T-helper 17 cell (primary cell): Measurements from ENCODE around the gene GPR31. TPM values are rescaled to one million over a fixed set of nuclear protein-coding genes. Genes with fewer than 3 reads are reported as not detected.

Experiments used
- ATAC-seq: fragments of 150-1000 bp; cut with Tn5 transposase; 2 replicates; pipeline ENCODE4 v1.10.0; 2021; ENCODE audit warnings: mild to moderate bottlenecking, moderate library complexity
- DNase-seq, 3 donors: peaks; one replicate each; pipeline versions ENCODE4 v3.0.0 to v3.0.0-alpha.2; 2020 to 2021
- H3K9me3 ChIP-seq: one replicate; pipeline ENCODE4 v1.7.0; 2013; ENCODE audit warnings: low read length, mild to moderate bottlenecking; ENCODE audit not compliant: control insufficient read depth, poor library complexity, severe bottlenecking
- H3K27ac Mint-ChIP-seq: one replicate; pipeline ENCODE4 v1.8.0; 2022; ENCODE audit warnings: mild to moderate bottlenecking, moderate library complexity, mixed read lengths
- H3K27me3 Mint-ChIP-seq: one replicate; pipeline ENCODE4 v1.8.0; 2022; ENCODE audit warnings: mixed read lengths
- H3K36me3 Mint-ChIP-seq: one replicate; pipeline ENCODE4 v1.8.0; 2022; ENCODE audit warnings: low read depth, mixed read lengths
- H3K4me1 Mint-ChIP-seq: one replicate; pipeline ENCODE4 v1.8.0; 2022; ENCODE audit warnings: mild to moderate bottlenecking, mixed read lengths
- H3K4me3 Mint-ChIP-seq: one replicate; pipeline ENCODE4 v1.8.0; 2022; ENCODE audit warnings: mild to moderate bottlenecking, moderate library complexity, mixed read lengths
- total RNA-seq, 4 donors: library from RNA in 2 of 4; stranded (reverse) in 2 of 4; gene quantifications; one replicate each; pipeline ENCODE4 v1.2.3 and lab custom pipeline; 2022 to 2026

The GPR31 gene
- total RNA-seq, 2 donors from 2014 or later, result not detected

GRCh38 chr6:167161851-167162467 lies 4.2 kb upstream of the GPR31 start:
- H3K36me3 Mint-ChIP-seq, result peaks cover 9% of the 10 kb centered on the region
- DNase-seq (no peak), ATAC-seq (no peak)
- H3K27me3 Mint-ChIP-seq, result peaks cover 4% of the 10 kb centered on the region
- no peak overlapping the region for H3K27ac Mint-ChIP-seq
- peaks cover 4% of the 10 kb centered on the region for H3K4me1 Mint-ChIP-seq
- no peaks in the 10 kb centered on the region for H3K9me3 ChIP-seq
- no peak overlapping the region for H3K4me3 Mint-ChIP-seq

- Mint-ChIP-seq H3K4me1 (peaks cover 17% of the 10 kb centered on the region), H3K27me3 (peaks cover 3% of the 10 kb centered on the region), H3K27ac (no peak overlapping the region), H3K4me3 (no peak overlapping the region), H3K36me3 (peaks cover 6% of the 10 kb centered on the region)
- no peaks in the 10 kb centered on the region for H3K9me3 ChIP-seq
- ATAC-seq (no peak), DNase-seq (no peak)
Measured at GRCh38 chr6:167157414-167157813, 366 bp downstream of the GPR31 start.

- no peaks in the 10 kb centered on the region for H3K9me3 ChIP-seq
- Mint-ChIP-seq H3K27me3 (no peaks in the 10 kb centered on the region), H3K36me3 (peaks cover 3% of the 10 kb centered on the region), H3K4me3 (no peak overlapping the region), H3K27ac (no peak overlapping the region), H3K4me1 (peaks cover 23% of the 10 kb centered on the region)
- ATAC-seq, result no peak
- no peak for DNase-seq
Measured at GRCh38 chr6:167154895-167155294, 2.9 kb downstream of the GPR31 start.

- peaks cover 23% of the 10 kb centered on the region for H3K4me1 Mint-ChIP-seq
- DNase-seq (no peak), ATAC-seq (no peak)
- peak overlapping the region; percentile 76 for H3K27ac Mint-ChIP-seq
- H3K4me3 Mint-ChIP-seq, result no peak overlapping the region
- H3K36me3 Mint-ChIP-seq, result peaks cover 5% of the 10 kb centered on the region
- no peaks in the 10 kb centered on the region for H3K9me3 ChIP-seq
- no peaks in the 10 kb centered on the region for H3K27me3 Mint-ChIP-seq
Measured at GRCh38 chr6:167154291-167154690, 3.5 kb downstream of the GPR31 start.

GRCh38 chr6:167153521-167153959 lies 4.2 kb downstream of the GPR31 start:
- no peaks in the 10 kb centered on the region for H3K9me3 ChIP-seq
- ATAC-seq (peak; percentile 45), DNase-seq (no peak)
- peak overlapping the region; percentile 76 for H3K27ac Mint-ChIP-seq
- H3K36me3 Mint-ChIP-seq, result peaks cover 2% of the 10 kb centered on the region
- no peaks in the 10 kb centered on the region for H3K27me3 Mint-ChIP-seq
- peaks cover 23% of the 10 kb centered on the region for H3K4me1 Mint-ChIP-seq
- peak overlapping the region; percentile 81 for H3K4me3 Mint-ChIP-seq

- no peak for DNase-seq
- Mint-ChIP-seq H3K27ac (peak overlapping the region; percentile 76), H3K27me3 (no peaks in the 10 kb centered on the region), H3K36me3 (peaks cover 2% of the 10 kb centered on the region), H3K4me1 (peaks cover 23% of the 10 kb centered on the region), H3K4me3 (peak overlapping the region; percentile 81)
- no peaks in the 10 kb centered on the region for H3K9me3 ChIP-seq
- ATAC-seq, result peak; percentile 44
Measured at GRCh38 chr6:167152862-167153261, 4.9 kb downstream of the GPR31 start.

GRCh38 chr6:167151648-167152047 lies 6.1 kb downstream of the GPR31 start:
- H3K27me3 Mint-ChIP-seq, result no peaks in the 10 kb centered on the region
- H3K27ac Mint-ChIP-seq, result peak overlapping the region; percentile 1
- no peak overlapping the region for H3K4me3 Mint-ChIP-seq
- peaks cover 25% of the 10 kb centered on the region for H3K4me1 Mint-ChIP-seq
- DNase-seq (no peak), ATAC-seq (no peak)
- peaks cover 2% of the 10 kb centered on the region for H3K36me3 Mint-ChIP-seq
- H3K9me3 ChIP-seq, result no peaks in the 10 kb centered on the region

GRCh38 chr6:167150941-167151549 lies 6.7 kb downstream of the GPR31 start:
- ATAC-seq, result peak; percentile 48
- H3K27me3 Mint-ChIP-seq, result no peaks in the 10 kb centered on the region
- peak overlapping the region; percentile 1 for H3K27ac Mint-ChIP-seq
- peaks cover 29% of the 10 kb centered on the region for H3K4me1 Mint-ChIP-seq
- H3K9me3 ChIP-seq, result no peaks in the 10 kb centered on the region
- peaks cover 2% of the 10 kb centered on the region for H3K36me3 Mint-ChIP-seq
- H3K4me3 Mint-ChIP-seq, result peak overlapping the region; percentile 8
- DNase-seq, result no peak

- DNase-seq, result no peak
- no peak overlapping the region for H3K4me3 Mint-ChIP-seq
- H3K27ac Mint-ChIP-seq, result no peak overlapping the region
- no peaks in the 10 kb centered on the region for H3K27me3 Mint-ChIP-seq
- peaks cover 2% of the 10 kb centered on the region for H3K36me3 Mint-ChIP-seq
- H3K9me3 ChIP-seq, result no peaks in the 10 kb centered on the region
- peaks cover 36% of the 10 kb centered on the region for H3K4me1 Mint-ChIP-seq
- ATAC-seq, result no peak
Measured at GRCh38 chr6:167148997-167149396, 8.8 kb downstream of the GPR31 start.

- Mint-ChIP-seq H3K36me3 (peaks cover 2% of the 10 kb centered on the region), H3K4me1 (peaks cover 29% of the 10 kb centered on the region), H3K27ac (no peak overlapping the region), H3K27me3 (no peaks in the 10 kb centered on the region), H3K4me3 (no peak overlapping the region)
- DNase-seq, result no peak
- no peak for ATAC-seq
- no peaks in the 10 kb centered on the region for H3K9me3 ChIP-seq
Measured at GRCh38 chr6:167148021-167148420, 9.8 kb downstream of the GPR31 start.

- H3K9me3 ChIP-seq, result no peaks in the 10 kb centered on the region
- Mint-ChIP-seq H3K27me3 (no peaks in the 10 kb centered on the region), H3K4me3 (peak overlapping the region; percentile 55), H3K36me3 (peaks cover 2% of the 10 kb centered on the region), H3K4me1 (peaks cover 23% of the 10 kb centered on the region), H3K27ac (peak overlapping the region; percentile 77)
- no peak for DNase-seq
- no peak for ATAC-seq
Measured at GRCh38 chr6:167146977-167147376, 10.8 kb downstream of the GPR31 start.

- DNase-seq (no peak), ATAC-seq (no peak)
- H3K36me3 Mint-ChIP-seq, result peaks cover 2% of the 10 kb centered on the region
- H3K4me3 Mint-ChIP-seq, result peak overlapping the region; percentile 55
- no peaks in the 10 kb centered on the region for H3K27me3 Mint-ChIP-seq
- H3K9me3 ChIP-seq, result no peaks in the 10 kb centered on the region
- peak overlapping the region; percentile 77 for H3K27ac Mint-ChIP-seq
- peaks cover 26% of the 10 kb centered on the region for H3K4me1 Mint-ChIP-seq
Measured at GRCh38 chr6:167146135-167146534, 11.6 kb downstream of the GPR31 start.

- Mint-ChIP-seq H3K36me3 (peaks cover 2% of the 10 kb centered on the region), H3K27me3 (no peaks in the 10 kb centered on the region), H3K4me3 (no peak overlapping the region), H3K4me1 (peaks cover 29% of the 10 kb centered on the region), H3K27ac (peak overlapping the region; percentile 77)
- ATAC-seq (no peak), DNase-seq (no peak)
- H3K9me3 ChIP-seq, result no peaks in the 10 kb centered on the region
Measured at GRCh38 chr6:167145461-167145860, 12.3 kb downstream of the GPR31 start.

- DNase-seq (no peak), ATAC-seq (no peak)
- Mint-ChIP-seq H3K4me1 (peaks cover 38% of the 10 kb centered on the region), H3K4me3 (peak overlapping the region; percentile 2), H3K27me3 (no peaks in the 10 kb centered on the region), H3K27ac (no peak overlapping the region), H3K36me3 (no peaks in the 10 kb centered on the region)
- H3K9me3 ChIP-seq, result no peaks in the 10 kb centered on the region
Measured at GRCh38 chr6:167143041-167143440, 14.7 kb downstream of the GPR31 start.
